Karpas-422 (cell line): ENCODE measurements around the gene SLC25A11. TPM values are rescaled to one million over a fixed set of nuclear protein-coding genes. Genes with fewer than 3 reads are reported as not detected.

Experiments
- DNase-seq: peaks from one replicate; pipeline ENCODE4 v3.0.0-alpha.2; 2015
- H2AFZ ChIP-seq: fragments of 200-600 bp; sonication (generic); 2 replicates; pipeline ENCODE4 v1.6.1; 2014; ENCODE audit warnings: antibody characterized with exemption, low read length, mixed read lengths
- H3K27ac ChIP-seq: fragments of 200-600 bp; sonication (generic); 2 replicates; pipeline ENCODE4 v1.5.1; 2014; ENCODE audit warnings: mild to moderate bottlenecking, low read length, moderate library complexity
- H3K27me3 ChIP-seq: fragments of 200-600 bp; sonication (generic); 2 replicates; pipeline ENCODE4 v1.6.1; 2014; ENCODE audit warnings: low read length, mixed read lengths
- H3K36me3 ChIP-seq: fragments of 200-600 bp; sonication (generic); 2 replicates; pipeline ENCODE4 v1.6.1; 2014; ENCODE audit warnings: low read length, mixed read lengths; ENCODE audit not compliant: insufficient read depth
- H3K4me1 ChIP-seq: fragments of 200-600 bp; sonication (generic); 2 replicates; pipeline ENCODE4 v1.6.1; 2014; ENCODE audit warnings: mild to moderate bottlenecking, low read length, mixed read lengths
- H3K4me2 ChIP-seq: fragments of 200-600 bp; sonication (generic); 2 replicates; pipeline ENCODE4 v1.6.1; 2014; ENCODE audit warnings: low read length, low read depth, mild to moderate bottlenecking; ENCODE audit not compliant: poor library complexity, severe bottlenecking
- H3K4me3 ChIP-seq: fragments of 200-600 bp; sonication (generic); 2 replicates; pipeline ENCODE4 v1.5.1; 2014; ENCODE audit warnings: mild to moderate bottlenecking, antibody characterized with exemption, low read length, mixed read lengths
- H3K79me2 ChIP-seq: fragments of 200-600 bp; sonication (generic); 2 replicates; pipeline ENCODE4 v1.6.1; 2014; ENCODE audit warnings: mild to moderate bottlenecking, low read length, mixed read lengths
- H3K9ac ChIP-seq: fragments of 200-600 bp; sonication (generic); 2 replicates; pipeline ENCODE4 v1.6.0; 2014; ENCODE audit warnings: low read length
- H3K9me2 ChIP-seq: fragments of 200-600 bp; sonication (generic), shearing (Covaris generic); replicated peaks from 2 replicates; pipeline ENCODE4 v1.6.0; 2014; ENCODE audit warnings: mild to moderate bottlenecking, low read length, moderate library complexity; ENCODE audit not compliant: insufficient read depth
- H3K9me3 ChIP-seq: fragments of 300-700, 200-600 bp; sonication (generic); 2 replicates; pipeline ENCODE4 v1.6.1; 2014; ENCODE audit warnings: low read length, mixed read lengths
- H4K20me1 ChIP-seq: fragments of 200-600 bp; sonication (generic); 2 replicates; pipeline ENCODE4 v1.6.1; 2014; ENCODE audit warnings: mild to moderate bottlenecking, antibody characterized with exemption, low read length, low read depth; ENCODE audit not compliant: insufficient read depth
- total RNA-seq: library from RNA; depleted of rRNA; stranded (reverse); fragments of >200 nt; shearing (Covaris generic); gene quantifications from 2 replicates; pipeline ENCODE4 v1.2.3, GENCODE V29; 2014; ENCODE audit warnings: low replicate concordance

Gene SLC25A11
- total RNA-seq, 1 experiment from 2014 or later = 79.0 TPM

DNA sequence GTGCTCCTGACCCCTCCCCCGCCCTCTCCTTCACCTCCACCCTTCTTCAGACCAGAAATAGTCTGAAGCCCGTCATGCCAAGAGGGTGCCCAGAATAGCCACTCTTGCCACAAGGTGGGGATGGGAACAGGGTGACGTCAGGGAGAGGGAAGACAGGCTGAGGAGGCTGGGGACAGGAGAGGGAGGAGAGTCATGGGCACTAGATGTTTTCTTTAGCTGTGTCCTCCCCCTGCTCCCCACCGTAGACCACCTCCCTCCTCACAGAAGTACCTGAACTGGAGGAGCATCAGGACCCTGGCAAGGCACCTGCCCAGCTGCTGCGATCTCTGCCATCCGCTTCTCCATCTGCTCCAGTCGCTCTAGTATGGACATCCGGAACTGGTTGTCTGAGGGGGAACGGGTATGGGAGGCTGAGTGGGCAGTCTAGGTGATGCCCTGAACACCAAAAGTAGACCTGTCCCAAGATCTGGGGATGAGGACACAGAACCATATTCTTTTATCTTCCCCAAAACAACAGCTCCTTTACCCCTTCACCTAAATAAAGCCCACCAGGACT, 34.3 kb upstream of the SLC25A11 start:
- Histone ChIP-seq H3K27ac (no peak overlapping the region), H3K79me2 (no peaks in the 10 kb centered on the region)

DNA sequence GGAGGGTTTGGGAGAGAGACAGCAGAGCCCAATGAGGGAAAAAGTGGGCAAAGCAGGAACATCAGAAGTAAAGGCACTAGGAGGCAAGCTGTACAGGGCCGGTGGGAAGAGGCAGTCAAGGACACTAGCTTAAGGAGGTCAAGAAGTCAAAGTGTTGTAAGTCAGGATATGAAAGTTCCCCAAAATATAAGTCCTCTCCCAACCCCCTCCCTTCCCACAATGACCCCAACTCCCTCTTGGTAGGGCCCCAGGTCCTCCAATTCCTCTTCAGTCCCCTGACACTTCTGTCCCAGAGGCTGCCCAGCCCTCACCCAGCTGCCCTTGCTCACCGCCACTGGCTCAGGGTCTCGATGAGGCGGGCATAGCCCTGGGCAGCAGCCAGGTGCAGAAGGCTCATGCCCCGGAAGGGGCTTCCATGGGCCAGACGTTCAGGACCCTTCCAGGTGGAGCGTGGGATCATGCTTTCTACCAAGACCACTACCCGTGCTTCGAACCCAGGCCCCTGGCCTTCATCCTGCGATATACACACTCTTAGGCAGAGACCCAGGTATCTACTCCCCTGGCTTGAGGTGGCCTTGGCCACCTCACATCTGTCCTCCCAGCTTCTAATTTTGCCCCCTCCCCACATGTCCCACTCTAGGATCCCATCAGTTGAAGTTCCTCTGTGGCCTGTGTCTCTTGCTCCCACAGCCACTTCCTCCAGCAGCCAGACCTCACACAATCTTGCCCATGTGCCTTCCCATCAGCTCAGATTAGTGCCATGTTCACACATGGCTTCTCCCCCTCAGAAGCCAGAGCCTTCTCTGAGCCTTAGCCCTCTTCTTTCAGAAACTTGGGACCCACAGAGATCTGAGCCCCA, 33.6 kb upstream of the SLC25A11 start:
- Histone ChIP-seq H3K9me3 (no peaks in the 10 kb centered on the region), H3K4me1 (peaks cover 6% of the 10 kb centered on the region), H4K20me1 (no peaks in the 10 kb centered on the region), H3K36me3 (peaks cover 20% of the 10 kb centered on the region; the same call in 1 of the 2 replicates), H3K9ac (no peak overlapping the region), H3K9me2 (no peaks in the 10 kb centered on the region), H3K27me3 (no peaks in the 10 kb centered on the region), H3K79me2 (no peaks in the 10 kb centered on the region; the same call in 1 of the 2 replicates), H3K4me2 (no peak overlapping the region), H3K4me3 (no peak overlapping the region), H2AFZ (no peak overlapping the region), H3K27ac (no peak overlapping the region)
- DNase-seq = no peak

More for the DNA sequence above, 34.3 kb upstream of the SLC25A11 start:
- Histone ChIP-seq H3K9ac (no peak overlapping the region), H3K4me1 (peaks cover 3% of the 10 kb centered on the region), H2AFZ (no peak overlapping the region), H3K27me3 (no peaks in the 10 kb centered on the region), H3K9me3 (no peaks in the 10 kb centered on the region), H3K9me2 (no peaks in the 10 kb centered on the region), H4K20me1 (no peaks in the 10 kb centered on the region), H3K4me3 (no peak overlapping the region), H3K36me3 (peaks cover 22% of the 10 kb centered on the region; the same call in 1 of the 2 replicates), H3K4me2 (no peak overlapping the region)
- DNase-seq = no peak

DNA sequence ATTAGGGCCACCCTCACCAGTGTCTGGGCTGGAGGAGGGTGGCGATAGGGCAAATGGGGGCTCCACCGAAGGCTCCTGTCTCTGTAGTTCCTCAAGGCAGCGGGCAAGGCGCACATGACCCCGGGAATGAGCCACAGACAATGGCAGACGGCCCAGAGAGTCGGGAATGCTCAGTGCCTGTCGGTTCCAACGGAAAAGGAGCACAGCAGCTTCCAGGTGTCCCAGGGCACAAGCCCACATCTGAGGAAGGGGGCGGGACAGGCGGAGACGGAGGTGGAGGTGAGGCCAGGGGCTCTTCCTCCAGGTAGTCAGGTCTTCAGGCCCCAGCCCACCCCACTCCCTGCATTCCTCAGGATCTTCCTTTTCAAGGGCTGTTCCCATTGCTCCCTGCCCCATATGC, 32.9 kb upstream of the SLC25A11 start:
- Histone ChIP-seq H4K20me1 (no peaks in the 10 kb centered on the region), H3K9ac (no peak overlapping the region), H2AFZ (no peak overlapping the region), H3K27ac (no peak overlapping the region), H3K4me1 (peaks cover 12% of the 10 kb centered on the region), H3K4me2 (no peak overlapping the region), H3K4me3 (no peak overlapping the region), H3K79me2 (no peaks in the 10 kb centered on the region; the same call in 1 of the 2 replicates), H3K9me3 (no peaks in the 10 kb centered on the region), H3K36me3 (peaks cover 13% of the 10 kb centered on the region; the same call in 1 of the 2 replicates), H3K27me3 (no peaks in the 10 kb centered on the region), H3K9me2 (no peaks in the 10 kb centered on the region)
- no peak for DNase-seq

DNA sequence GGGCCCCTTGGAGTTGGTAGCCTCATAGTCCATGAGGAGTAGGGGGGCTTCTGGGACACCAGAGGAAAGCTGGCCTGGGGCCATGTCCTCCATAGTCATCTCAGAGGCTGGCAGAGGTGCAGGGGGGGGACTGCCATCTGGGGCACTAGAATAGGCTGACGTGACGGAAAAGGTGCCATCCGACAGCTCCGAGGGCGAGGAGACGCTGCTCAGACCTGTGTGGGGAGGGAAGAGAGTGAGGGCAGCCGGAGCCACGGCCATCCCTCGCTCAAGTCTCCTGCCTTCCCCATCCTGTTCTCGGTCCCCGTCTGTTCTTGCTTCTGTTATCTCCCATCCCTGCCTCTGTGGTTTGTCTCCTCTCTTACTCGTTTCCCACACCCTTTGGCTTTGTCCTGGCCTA, 32.5 kb upstream of the SLC25A11 start:
- Histone ChIP-seq H2AFZ (no peak overlapping the region), H3K27ac (no peak overlapping the region), H3K9me2 (no peaks in the 10 kb centered on the region), H3K9ac (no peak overlapping the region), H4K20me1 (no peaks in the 10 kb centered on the region), H3K79me2 (no peaks in the 10 kb centered on the region; the same call in 1 of the 2 replicates), H3K4me2 (no peak overlapping the region), H3K27me3 (no peaks in the 10 kb centered on the region), H3K36me3 (peaks cover 9% of the 10 kb centered on the region; the same call in 1 of the 2 replicates), H3K9me3 (no peaks in the 10 kb centered on the region), H3K4me3 (no peak overlapping the region), H3K4me1 (peaks cover 12% of the 10 kb centered on the region)
- DNase-seq = no peak

DNA sequence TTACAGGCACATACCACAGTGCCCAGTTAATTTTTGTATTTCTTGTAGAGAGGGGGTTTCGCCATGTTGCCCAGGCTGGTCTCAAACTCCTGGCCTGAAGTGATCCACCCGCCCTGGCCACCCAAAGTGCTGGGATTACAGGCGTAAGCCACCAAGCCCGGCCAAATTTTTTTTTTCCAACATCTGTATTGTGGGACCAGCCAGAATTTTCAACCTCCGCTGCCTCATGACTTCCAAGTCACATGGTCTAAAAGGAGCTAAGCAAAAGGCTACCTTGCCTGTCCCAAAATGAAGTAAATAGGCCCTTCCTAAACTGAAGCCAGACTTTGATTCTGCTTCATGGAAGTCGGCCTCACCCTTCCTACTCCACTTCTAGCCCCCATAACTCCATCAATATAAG, 32.0 kb upstream of the SLC25A11 start:
- H2AFZ ChIP-seq = no peak overlapping the region
- H3K4me2 ChIP-seq = no peak overlapping the region
- H3K9me2 ChIP-seq = no peaks in the 10 kb centered on the region
- no peaks in the 10 kb centered on the region for H3K27me3 ChIP-seq
- H3K79me2 ChIP-seq = peaks cover under 1% of the 10 kb centered on the region; the same call in 1 of the 2 replicates
- peaks cover 14% of the 10 kb centered on the region for H3K4me1 ChIP-seq
- 0 out of 2 replicates have a peak, but pooled peaks cover 5% of the 10 kb centered on the region for H3K36me3 ChIP-seq
- H3K4me3 ChIP-seq = no peak overlapping the region
- no peaks in the 10 kb centered on the region for H3K9me3 ChIP-seq
- no peak overlapping the region for H3K27ac ChIP-seq
- no peak for DNase-seq
- no peaks in the 10 kb centered on the region for H4K20me1 ChIP-seq
- no peak overlapping the region for H3K9ac ChIP-seq

DNA sequence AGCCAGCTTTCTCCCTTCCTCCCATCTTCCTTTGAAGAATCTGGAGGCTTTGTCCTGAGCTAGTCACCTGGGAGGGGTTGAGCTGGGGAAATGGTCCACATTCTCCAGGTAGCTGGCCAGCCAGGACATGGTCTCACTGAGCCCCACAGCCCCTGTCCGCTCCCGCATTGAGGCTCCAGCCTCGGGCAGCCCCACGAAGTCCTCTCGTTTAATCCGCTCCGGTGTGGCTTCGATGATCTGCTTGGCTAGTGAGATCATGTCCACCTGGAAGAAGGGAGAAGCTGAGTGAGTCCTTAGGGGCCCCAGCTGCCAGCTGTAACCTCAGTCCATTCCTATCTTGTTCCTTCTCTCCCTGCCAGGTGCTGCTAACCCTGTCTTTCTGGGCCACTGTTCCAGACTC, 30.4 kb upstream of the SLC25A11 start:
- Histone ChIP-seq H3K9me3 (no peaks in the 10 kb centered on the region), H4K20me1 (no peaks in the 10 kb centered on the region), H3K27me3 (no peaks in the 10 kb centered on the region), H3K79me2 (peaks cover 13% of the 10 kb centered on the region), H3K27ac (no peak overlapping the region), H2AFZ (no peak overlapping the region), H3K4me1 (peaks cover 24% of the 10 kb centered on the region), H3K9ac (no peak overlapping the region), H3K4me2 (no peak overlapping the region), H3K4me3 (no peak overlapping the region), H3K36me3 (peaks cover 5% of the 10 kb centered on the region; the same call in 1 of the 2 replicates), H3K9me2 (no peaks in the 10 kb centered on the region)
- no peak for DNase-seq

DNA sequence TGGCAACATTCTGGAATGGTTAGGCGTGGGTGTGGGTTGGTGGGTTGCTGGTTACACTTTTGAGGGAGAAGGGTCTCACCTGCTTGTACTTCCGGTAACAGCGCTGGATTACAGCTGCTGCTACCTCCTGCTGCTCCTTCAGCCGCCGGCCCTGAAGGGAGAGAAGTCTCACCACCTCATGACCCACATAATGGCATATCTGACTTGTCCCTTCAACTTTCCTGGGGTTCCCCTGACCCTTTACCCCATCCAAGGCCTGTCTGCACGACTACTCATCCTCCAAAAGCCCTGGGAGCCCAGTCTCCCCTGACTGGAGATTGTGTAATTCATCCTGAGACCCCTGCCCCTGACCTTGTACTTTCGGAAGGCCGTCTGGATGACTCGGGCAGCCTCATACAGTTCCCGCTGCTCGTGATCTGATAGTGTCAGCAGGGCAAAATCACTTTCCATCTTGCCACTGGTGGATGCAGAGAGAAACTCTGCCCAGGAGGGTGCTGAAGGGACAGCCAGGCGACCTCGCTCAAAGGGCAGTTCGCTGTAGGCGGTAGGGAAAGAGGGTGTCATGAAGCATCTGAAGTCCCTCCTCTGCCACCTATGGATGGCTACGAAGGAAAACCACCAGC, 29.8 kb upstream of the SLC25A11 start:
- Histone ChIP-seq H3K9me3 (no peaks in the 10 kb centered on the region), H2AFZ (no peak overlapping the region), H3K4me1 (peaks cover 24% of the 10 kb centered on the region), H3K79me2 (peaks cover 14% of the 10 kb centered on the region), H3K4me3 (no peak overlapping the region), H4K20me1 (no peaks in the 10 kb centered on the region), H3K9ac (no peak overlapping the region), H3K27ac (no peak overlapping the region), H3K9me2 (no peaks in the 10 kb centered on the region), H3K36me3 (peaks cover 7% of the 10 kb centered on the region; the same call in 1 of the 2 replicates), H3K27me3 (no peaks in the 10 kb centered on the region), H3K4me2 (no peak overlapping the region)
- no peak for DNase-seq

DNA sequence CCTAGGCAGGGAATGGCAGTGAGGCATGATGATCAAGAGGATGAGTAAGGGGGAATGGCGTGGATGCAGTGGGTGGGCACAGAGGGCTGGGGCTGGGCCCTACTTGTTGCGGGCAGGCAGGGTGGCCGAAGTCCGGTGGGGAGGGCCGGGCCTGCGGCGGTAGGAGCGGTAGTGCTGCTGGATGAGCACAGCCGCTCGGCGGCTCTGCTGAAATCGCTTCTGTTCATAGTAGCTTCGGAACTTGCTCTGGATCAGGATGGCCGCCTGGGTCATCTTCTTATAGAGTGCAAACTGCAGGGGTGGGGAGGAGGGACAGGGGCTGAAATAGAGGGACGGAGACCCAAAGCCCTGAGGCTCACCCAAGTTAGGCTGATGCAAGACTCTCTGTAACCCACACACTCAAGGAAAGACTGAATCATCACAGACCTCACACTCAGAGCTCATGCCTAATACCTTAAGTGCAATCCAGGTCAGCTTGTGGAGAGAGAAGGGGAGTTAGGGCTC, 29.3 kb upstream of the SLC25A11 start:
- Histone ChIP-seq H3K9me3 (no peaks in the 10 kb centered on the region), H3K79me2 (peaks cover 14% of the 10 kb centered on the region), H2AFZ (no peak overlapping the region), H3K27me3 (no peaks in the 10 kb centered on the region), H3K4me1 (peaks cover 24% of the 10 kb centered on the region), H3K36me3 (peaks cover 7% of the 10 kb centered on the region; the same call in 1 of the 2 replicates), H4K20me1 (no peaks in the 10 kb centered on the region), H3K27ac (no peak overlapping the region), H3K9ac (no peak overlapping the region), H3K9me2 (no peaks in the 10 kb centered on the region), H3K4me2 (no peak overlapping the region), H3K4me3 (no peak overlapping the region)
- DNase-seq = no peak
